ENCODE measurements around the gene GADD45GIP1.
"Not testable (repeated sequence)": the region's sequence is repeated elsewhere in the genome, so short reads cannot be mapped to it uniquely, and the experiment has no call there.

GADD45GIP1 gene

DNA sequence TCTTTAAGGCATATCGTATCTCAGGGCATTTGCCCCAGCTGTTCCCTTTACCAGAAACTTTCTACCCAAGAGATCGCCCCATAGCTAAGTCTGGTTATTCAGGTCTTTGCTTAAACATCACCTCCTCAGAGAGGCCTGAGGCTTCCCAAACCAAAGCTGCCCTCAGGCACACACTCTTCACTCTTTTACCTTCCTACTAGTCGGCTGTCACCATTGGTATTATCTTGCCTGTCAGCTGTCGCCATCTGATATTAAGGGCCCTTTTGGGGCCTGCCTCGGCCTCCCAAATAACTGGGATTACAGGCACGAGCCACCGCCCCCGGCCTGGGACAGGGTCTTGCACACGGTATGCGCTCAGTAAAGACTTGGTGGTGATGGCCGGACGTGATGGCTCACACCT is 1.0 kb downstream of the GADD45GIP1 start:
- FAIRE-seq, result no peak

DNA sequence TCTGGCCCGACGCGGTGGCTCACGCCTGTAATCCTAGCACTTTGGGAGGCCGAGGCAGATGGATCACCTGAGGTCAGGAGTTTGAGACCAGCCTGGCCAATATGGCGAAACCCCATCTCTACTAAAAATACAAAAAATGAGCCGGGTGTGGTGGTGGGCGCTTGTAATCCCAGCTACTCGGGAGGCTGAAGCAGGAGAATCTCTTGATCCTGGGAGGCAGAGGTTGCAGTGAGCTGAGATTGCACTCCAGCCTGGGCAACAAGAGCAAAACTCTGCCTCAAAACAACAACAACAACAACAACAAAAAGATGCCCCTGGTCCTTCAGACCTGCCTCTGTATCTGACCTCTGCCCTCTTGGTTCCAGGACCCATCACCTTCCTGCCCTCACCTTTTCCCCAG is 1.4 kb downstream of the GADD45GIP1 start:
- FAIRE-seq, result not testable (repeated sequence)

DNA sequence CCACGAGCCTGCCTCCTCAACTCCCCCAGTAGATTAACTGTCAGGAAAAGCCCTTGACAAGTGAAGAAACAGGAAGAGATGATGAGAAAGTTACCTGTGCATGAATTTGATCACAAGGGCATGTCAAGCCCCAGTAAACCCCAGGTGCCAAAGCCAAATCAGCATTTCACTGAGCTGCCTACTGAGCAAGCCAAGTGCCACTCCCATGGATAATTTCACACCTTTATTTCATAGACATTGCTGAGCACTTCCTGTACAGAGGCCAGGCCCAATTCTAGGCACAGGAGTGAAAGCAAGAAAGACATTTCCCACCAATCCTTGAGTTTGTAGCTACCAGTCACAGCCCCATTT is 2.4 kb downstream of the GADD45GIP1 start:
- FAIRE-seq, result no peak

DNA sequence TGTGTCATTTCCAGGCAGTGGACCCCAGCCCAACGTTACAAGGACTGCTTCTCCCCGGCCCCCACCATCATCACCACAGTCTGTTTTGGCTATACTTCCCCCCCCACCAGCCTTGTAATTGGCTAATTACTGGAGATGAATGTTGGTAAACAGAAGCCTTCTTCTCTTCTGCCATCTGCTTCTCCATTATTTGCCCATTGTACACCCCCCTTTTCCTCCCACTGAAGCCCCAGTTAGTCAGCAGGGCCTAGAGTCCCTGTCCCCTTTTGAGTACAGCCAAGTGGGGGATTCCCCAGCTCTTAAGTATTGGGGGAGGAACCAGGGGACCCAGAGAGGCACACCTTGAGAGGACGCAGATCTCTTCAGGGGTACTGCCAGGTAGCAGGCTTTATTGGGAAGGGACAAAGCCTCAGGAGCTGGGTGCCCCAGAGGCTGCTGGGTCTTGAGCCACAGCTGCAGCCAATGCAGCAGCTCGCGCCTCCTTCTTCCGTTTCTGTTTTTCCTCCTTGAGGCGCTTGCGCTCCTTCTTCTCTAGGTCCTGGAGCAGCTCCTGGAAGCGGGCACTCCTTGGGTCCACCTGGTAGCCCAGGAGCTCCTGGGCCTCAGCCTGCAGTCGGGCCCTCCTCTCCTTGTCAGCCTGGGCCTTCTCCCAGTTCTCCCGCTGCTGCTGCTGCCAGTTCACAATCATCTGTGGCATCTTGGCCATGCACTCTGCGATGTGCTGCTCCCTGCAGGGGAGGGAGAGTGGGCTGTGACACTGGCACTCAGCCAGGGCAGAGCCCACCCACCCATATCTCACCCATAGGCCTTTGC is 3.0 kb downstream of the GADD45GIP1 start:
- no peak for FAIRE-seq

DNA sequence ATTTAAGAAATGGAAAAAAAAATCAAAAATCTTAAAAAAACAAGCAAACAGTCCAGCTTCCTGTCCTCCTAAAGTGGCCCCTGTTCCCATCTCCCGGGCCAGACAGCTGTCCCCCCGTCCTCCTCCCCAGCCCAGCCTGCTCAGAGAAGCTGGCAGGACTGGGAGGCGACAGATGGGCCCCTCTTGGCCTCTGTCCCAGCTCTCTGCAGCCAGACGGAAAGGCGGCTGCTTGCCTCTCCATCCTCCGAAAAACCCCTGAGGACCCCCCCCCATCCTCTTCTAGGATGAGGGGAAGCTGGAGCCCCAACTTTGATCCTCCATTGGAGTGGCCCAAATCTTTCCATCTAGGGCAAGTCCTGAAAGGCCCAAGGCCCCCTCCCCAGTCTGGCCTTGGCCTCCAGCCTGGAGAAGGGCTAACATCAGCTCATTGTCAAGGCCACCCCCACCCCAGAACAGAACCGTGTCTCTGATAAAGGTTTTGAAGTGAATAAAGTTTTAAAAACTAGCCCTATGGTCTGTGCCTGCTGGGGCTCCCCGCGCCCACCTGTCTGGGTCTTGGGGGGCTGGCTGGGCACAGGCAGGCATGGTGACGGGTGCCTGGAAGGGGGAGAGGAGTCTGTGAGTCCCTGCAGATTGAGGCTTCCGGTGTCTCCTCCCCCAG is 3.8 kb downstream of the GADD45GIP1 start:
- no peak for FAIRE-seq

DNA sequence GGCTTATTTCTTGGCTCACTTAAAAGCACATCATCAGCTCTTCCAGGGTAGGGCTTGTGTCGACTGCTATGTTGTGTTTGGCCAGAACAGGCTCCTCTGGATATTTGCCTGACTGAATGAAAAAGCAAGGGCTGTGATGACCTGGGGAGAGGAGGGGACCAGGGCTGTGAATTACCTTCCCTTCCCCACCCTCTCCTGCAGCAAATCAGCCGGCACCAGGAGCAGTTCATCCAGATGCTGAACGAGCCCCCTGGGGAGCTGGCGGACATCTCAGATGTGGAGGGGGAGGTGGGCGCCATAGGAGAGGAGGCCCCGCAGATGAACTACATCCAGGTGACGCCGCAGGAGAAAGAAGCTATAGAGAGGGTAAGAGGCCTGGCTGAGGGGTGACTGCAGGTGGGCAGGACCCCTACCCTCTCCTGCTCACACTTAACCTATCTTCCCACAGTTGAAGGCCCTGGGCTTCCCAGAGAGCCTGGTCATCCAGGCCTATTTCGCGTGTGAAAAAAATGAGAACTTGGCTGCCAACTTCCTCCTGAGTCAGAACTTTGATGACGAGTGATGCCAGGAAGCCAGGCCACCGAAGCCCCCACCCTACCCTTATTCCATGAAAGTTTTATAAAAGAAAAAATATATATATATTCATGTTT is 4.4 kb downstream of the GADD45GIP1 start:
- FAIRE-seq, result no peak

DNA sequence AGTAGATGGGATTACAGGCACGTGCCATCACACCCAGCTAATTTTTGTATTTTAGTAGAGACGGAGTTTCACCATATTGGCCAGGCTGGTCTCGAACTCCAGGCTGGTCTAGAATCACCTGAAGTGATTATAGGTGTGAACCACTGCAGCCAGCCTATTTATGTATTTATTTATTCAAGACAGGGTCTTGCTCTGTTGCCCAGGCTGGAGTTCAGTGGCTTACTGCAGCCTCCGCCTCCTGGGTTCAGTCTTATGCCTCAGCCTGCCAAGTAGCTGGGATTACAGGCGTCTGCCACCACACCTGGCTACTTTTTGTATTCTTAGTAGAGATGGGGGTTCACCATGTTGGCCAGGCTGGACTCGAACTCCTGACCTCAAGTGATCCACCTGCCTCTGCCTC is 5.0 kb downstream of the GADD45GIP1 start:
- FAIRE-seq, result not testable (repeated sequence)

DNA sequence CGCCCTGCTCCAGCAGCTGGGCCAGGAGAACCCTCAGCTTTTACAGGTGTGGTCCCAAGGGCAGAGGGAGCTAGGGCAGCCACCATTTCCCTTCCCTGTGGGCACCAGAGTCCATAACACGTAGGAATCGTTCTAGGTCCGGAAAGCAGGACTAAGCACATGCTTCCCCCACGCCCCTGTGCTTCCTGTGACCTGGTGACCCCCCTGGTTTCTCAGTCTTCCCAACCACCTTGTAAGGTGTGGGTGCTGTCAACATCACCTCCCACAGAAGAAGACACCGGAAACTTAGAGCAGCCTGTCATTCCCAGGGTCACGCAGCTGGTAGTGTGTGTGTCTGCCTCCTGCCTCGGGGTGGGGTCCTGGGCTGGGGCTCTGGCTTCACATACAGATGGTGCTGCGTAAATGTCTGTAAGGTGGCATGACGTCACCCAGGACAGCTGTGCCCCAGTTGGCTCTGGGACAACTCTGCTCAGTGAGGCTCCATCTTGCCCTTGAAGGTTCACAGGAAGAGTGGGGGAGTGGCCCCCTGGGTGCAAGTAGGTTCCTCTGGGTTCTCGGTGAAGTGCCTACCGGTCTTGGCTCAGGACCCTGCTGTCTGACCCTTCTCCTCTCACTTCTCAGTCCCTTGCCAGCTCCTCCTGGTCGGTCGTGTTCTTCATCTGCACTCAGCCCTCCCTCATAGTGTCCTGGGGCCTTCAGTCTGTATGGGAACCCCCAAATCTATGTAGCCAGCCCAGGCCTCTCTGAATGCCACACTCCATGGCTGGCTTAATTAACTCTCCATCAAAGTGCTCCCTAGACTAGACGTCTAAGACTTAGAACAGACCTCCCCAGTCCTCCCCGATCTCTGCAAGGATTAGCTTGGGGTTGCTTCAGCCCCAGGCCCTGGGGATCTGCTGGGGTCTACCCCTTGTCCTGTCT is 7.4 kb downstream of the GADD45GIP1 start:
- FAIRE-seq, result no peak

DNA sequence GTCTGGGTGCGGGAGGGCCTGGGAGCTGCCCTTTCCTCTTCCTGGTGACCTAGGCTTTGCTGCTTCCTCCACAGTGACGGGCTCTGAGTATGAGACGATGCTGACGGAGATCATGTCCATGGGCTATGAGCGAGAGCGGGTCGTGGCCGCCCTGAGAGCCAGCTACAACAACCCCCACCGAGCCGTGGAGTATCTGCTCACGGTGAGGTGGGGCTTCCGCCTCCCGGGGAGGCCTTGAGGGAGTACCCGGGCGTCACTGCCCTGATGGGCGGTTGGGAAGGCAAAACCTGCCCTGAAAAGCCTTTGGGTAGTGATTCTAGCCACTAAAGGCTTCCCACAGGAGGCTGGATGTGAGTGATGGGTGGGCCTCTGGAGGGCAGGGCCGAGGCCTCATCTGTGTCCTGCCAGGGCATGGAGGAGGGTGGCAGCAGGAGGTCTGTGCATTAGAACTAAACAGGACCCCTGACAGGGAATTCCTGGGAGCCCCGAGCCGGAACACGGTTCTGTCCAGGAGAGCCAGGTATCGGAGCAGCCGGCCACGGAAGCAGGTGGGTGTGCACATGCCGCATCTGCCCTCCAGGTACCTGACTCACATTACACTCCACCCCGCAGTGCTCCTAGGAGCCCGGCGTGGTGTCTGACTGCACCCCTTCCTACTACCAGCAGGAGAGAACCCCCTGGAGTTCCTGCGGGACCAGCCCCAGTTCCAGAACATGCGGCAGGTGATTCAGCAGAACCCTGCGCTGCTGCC is 8.2 kb downstream of the GADD45GIP1 start:
- no peak for FAIRE-seq

DNA sequence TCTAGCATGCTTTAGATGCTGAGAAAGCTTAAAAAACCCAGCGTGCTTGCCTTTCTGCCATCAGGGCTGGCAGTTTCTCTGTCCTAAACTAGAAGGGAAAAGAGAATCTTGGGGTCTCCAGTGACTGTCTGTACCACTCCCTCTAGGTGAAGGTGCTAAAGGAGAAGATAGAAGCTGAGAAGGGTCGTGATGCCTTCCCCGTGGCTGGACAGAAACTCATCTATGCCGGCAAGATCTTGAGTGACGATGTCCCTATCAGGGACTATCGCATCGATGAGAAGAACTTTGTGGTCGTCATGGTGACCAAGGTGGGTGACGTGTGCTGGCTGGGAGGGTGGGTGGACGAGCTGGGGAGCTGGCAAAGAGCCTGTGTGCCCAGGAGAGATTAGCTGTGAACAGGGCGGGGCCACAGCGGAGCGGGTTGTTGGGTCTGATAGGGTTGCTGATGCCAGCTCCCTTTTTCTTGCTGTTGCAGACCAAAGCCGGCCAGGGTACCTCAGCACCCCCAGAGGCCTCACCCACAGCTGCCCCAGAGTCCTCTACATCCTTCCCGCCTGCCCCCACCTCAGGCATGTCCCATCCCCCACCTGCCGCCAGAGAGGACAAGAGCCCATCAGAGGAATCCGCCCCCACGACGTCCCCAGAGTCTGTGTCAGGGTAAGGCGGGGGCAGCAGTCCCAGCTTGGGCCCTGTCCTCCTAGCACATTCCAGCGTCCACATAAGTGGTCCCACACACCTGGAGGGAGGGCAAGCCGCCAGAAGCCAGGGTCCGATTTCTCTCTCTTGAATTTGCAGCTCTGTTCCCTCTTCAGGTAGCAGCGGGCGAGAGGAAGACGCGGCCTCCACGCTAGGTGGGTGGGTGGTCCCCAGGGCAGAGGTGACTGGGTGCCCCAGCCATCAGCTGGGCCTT is 9.1 kb downstream of the GADD45GIP1 start:
- no peak for FAIRE-seq

DNA sequence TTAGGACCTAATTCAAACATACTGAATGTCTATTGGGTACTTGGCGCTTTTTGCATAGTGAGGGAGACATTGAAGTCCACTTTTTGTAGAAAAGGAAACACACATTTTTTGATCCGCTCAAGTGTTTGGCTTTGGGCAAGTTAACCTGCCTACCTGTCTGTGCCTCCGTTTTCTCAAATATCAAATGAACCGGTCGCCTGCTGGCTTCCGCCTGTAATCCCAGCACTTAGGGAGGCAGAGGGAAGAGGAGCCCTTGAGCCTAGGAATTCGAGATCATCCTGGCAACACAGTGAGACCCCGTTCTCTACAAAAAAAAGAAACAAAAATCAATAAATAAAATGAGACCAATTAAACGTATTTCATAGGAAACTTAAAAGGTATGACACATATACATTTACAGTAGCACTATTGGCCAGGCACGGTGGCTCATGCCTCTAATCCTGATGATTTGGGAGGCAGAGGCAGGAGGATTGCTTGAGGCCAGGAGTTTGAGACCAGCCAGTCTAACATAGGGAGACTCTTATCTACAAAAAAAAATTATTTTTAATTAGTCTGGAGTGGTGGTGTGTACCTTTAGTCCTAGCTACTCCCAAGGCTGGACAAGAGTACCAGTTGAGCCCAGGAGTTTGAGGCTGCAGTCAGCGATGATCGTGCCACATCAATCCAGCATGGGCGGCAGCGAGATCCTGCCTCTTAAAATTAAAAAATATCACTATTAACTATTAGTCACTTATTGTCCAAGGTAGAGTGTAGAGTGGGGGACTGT is 10.1 kb downstream of the GADD45GIP1 start:
- FAIRE-seq, result no peak

DNA sequence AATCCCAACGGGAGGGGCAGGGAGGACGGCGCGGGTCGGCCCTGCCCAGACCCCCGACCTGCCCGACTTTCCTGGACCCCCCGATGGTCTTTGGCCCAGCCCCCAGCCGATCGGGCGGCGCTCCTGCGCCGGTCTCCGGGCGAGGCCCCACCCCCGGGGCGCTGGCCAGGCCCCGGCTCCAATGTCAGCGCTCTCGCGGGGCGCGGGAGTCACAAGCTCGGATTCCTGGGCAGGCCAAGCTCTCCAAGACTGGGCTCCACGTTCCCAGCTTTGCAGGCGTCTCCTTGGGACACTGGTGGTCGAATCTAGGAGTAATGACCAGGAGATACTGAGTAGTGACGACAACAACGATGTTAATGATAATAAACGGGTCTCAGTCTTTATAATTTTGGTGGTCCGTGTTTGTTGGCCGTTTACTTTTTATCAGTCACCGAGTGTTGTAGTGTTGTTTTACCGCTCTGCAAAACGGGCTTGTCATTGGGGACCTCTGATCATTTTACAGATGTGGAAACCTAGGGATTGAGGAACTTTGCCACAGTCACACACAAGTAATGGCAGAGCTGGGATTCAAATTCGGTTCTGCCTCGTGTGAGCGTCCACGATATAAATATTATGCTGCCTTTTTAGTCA is 10.8 kb downstream of the GADD45GIP1 start:
- FAIRE-seq, result no peak

DNA sequence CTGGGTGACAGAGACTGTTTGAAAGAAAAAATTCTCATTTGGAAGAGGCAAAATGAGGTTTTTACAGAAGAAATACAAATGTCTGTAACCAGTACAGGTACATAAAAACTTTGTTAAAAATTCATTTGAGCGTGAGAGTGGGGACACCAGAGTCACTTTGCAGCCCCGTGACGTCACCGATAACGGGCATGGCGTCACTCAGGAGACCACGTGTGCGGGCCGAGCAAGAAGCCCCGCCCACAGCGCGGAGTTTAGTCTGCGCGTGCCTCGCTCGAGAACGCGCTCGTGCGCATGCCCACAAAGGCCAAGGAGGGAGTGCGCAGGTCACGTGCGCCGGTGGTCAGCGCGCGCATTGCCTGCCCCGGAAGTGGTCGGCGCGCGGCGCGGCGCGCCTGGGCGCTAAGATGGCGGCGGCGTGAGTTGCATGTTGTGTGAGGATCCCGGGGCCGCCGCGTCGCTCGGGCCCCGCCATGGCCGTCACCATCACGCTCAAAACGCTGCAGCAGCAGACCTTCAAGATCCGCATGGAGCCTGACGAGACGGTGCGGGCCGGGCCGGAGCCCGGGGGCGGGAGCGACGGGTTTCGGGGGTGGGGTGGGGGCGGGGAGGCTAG is 11.4 kb downstream of the GADD45GIP1 start, which contains the start of gene RAD23A:
Gene RAD23A, plus strand, starts transcription at position 384 of the 613 bp plus-strand sequence. Its CDS starts 87 bp downstream, at position 471.
- peak; percentile 23 for FAIRE-seq

DNA sequence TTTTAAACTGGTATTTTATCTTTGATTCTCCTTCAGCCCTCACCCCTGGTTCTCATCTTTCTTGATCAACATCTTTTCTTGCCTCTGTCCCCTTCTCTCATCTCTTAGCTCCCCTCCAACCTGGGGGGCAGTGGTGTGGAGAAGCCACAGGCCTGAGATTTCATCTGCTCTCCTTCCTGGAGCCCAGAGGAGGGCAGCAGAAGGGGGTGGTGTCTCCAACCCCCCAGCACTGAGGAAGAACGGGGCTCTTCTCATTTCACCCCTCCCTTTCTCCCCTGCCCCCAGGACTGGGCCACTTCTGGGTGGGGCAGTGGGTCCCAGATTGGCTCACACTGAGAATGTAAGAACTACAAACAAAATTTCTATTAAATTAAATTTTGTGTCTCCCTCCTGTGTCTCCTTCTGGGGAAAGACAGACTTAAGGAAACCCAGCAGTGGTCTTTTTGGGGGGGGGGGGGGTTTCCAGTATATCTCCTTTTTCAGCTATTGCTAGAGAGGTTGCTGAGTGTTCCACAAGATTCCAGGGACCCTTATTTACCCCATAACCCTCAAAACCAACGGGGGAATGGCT is 12.8 kb downstream of the GADD45GIP1 start:
- FAIRE-seq, result no peak

DNA sequence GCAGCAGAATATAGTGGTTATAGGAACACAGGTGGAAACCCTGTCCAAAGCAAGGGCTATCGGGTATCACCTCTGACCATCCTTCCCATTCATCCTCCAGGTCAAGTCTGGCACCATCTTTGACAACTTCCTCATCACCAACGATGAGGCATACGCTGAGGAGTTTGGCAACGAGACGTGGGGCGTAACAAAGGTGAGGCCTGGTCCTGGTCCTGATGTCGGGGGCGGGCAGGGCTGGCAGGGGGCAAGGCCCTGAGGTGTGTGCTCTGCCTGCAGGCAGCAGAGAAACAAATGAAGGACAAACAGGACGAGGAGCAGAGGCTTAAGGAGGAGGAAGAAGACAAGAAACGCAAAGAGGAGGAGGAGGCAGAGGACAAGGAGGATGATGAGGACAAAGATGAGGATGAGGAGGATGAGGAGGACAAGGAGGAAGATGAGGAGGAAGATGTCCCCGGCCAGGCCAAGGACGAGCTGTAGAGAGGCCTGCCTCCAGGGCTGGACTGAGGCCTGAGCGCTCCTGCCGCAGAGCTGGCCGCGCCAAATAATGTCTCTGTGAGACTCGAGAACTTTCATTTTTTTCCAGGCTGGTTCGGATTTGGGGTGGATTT is 13.5 kb downstream of the GADD45GIP1 start:
- FAIRE-seq, result no peak

DNA sequence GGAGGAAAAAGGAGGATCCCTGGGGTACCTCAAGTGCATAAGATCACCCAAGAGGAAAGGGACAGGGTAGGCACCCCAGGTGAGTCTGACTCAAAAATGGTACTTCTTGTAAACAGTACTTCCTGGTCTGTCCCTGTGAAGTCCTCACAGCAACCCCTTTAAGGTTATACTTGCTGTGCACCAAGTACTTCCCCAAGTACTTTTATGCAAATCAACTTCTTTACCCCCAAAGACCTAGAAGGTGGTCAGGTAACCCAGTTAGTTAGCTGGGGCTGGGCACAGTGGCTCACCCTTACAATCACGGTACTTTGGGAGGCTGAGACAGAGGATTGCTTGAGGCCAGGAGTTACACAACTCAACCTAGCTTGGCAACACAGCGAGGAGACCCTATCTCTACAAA is 16.1 kb downstream of the GADD45GIP1 start:
- FAIRE-seq, result no peak

DNA sequence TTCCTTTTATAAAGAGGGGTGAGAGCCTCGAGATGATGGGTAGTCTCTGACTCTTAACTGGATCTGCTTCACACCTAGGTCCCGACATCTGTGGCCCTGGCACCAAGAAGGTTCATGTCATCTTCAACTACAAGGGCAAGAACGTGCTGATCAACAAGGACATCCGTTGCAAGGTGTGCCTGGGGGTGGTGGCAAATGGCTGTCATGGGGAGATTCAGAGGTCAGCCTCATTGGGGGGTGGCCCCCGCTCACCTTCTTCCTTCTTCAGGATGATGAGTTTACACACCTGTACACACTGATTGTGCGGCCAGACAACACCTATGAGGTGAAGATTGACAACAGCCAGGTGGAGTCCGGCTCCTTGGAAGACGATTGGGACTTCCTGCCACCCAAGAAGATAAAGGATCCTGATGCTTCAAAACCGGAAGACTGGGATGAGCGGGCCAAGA is 17.0 kb downstream of the GADD45GIP1 start:
- no peak for FAIRE-seq

All from endometrium (tissue), 2 donors.